Activated T-helper 2 cell treated with anti-CD3 and anti-CD28 coated beads, Interferon-gamma antibody, Interleukin-2, Interleukin-4, amounts not matched to agents 10 μg/mL and 5 μg/mL and 100 μg/mL, durations not matched to agents 14 hours and 24 hours and 36 hours (primary cell): ENCODE data around the gene CCDC47. TPM values are rescaled to one million over a fixed set of nuclear protein-coding genes. Genes with fewer than 3 reads are reported as not detected.
"Not testable (repeated sequence)": the region's sequence is repeated elsewhere in the genome, so short reads cannot be mapped to it uniquely, and the experiment has no call there.

Source experiments
- DNase-seq: peaks from one replicate; pipeline ENCODE4 v3.0.0; 2021; ENCODE audit warnings: low spot score
- H3K27ac Mint-ChIP-seq: one replicate; pipeline ENCODE4 v1.8.0; 2021; ENCODE audit warnings: mixed read lengths
- H3K27me3 Mint-ChIP-seq: one replicate; pipeline ENCODE4 v1.8.0; 2021; ENCODE audit warnings: low read depth, mixed read lengths
- H3K36me3 Mint-ChIP-seq: one replicate; pipeline ENCODE4 v1.8.0; 2021; ENCODE audit warnings: low read depth, mixed read lengths
- H3K4me1 Mint-ChIP-seq: one replicate; pipeline ENCODE4 v1.8.0; 2021; ENCODE audit warnings: low read depth, mixed read lengths
- H3K4me3 Mint-ChIP-seq: one replicate; pipeline ENCODE4 v1.8.0; 2021; ENCODE audit warnings: low read depth, mild to moderate bottlenecking, moderate library complexity, mixed read lengths
- H3K9me3 Mint-ChIP-seq: one replicate; pipeline ENCODE4 v1.8.0; 2021; ENCODE audit warnings: mixed read lengths
- intact Hi-C: fragments of 100-400 bp; cut with micrococcal nuclease; formaldehyde crosslinking; loops from one replicate; pipeline ENCODE4 v1.15.1; 2023
- total RNA-seq: library from RNA; stranded (reverse); gene quantifications from 2 replicates; pipeline ENCODE4 v1.2.3, GENCODE V29; 2022

CCDC47 gene
- total RNA-seq, 1 donor from 2014 or later = 73.7 TPM

DNA sequence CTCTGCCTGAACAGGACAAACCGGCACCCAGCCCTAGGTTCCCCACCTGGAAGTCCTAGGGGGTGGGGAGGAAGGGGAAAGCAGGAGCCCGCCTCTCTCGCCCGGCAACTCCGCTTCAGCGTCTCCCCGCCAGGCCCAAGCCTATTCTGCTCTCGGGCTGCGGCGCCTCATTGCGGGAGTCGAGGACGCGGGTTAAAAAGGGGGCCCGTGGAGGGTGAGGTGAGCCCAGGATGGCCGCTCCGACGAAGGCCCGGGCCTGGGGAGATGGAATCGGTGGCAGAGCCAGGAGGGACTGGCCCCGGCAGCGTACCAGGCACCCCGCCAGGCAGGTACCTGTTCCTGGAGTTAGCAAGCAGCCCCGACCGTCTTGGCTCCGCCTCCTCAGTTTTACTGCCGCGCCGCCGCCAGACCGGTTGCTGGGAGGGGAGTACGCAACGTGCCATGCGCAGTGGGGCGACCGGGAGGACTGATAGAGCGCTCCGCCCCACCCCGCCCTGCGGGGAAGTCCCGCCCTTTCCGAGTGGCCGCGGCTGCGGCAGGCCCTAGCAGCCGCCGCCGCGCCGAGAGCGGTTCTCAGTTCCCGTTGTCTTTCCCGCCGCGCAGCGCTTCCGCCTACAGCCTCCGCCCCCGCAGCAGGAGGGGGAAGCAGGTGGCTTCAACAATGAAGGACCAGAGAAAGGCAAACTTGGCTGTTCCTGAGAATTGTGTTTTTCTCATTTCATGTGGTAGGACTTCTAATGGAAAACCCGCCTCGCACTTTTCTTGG is 31.8 kb downstream of the CCDC47 start, which contains the start of gene STRADA:
Gene STRADA, minus strand, starts transcription at position 392 of the 766 bp plus-strand sequence. CDS start 13,430 bp downstream, outside the sequence.
- Mint-ChIP-seq H3K27me3 (no peaks in the 10 kb centered on the region), H3K9me3 (no peaks in the 10 kb centered on the region), H3K4me3 (peak within 1 kb of the TSS; percentile 98), H3K27ac (peak within 1 kb of the TSS; percentile 96), H3K36me3 (peaks cover 26% of the 10 kb centered on the region), H3K4me1 (peaks cover 20% of the 10 kb centered on the region)
- peak; percentile 99 for DNase-seq
- intact Hi-C loops = loop anchor here (1.0 to 5.0 kb wide), 4 partner anchors 32 to 191 kb away; partner anchors contain the start of genes CCDC47, DCAF7 and SMARCD2

DNA sequence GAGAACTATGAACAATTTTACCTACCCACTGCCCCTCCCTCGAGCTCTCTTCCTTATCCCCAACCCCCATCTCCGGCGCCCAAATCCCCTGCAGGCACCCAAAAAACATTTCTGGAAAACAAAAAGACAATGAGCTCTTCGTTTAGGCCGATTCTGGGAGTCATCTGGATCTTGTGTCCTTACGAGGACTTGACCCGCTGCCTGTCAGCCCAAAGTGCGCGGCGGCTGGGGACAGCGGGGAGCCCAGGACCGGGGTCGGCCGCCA is 32.3 kb downstream of the CCDC47 start:
- H3K9me3 Mint-ChIP-seq = no peaks in the 10 kb centered on the region
- H3K4me3 Mint-ChIP-seq = peak overlapping the region; percentile 98
- no peaks in the 10 kb centered on the region for H3K27me3 Mint-ChIP-seq
- peaks cover 20% of the 10 kb centered on the region for H3K4me1 Mint-ChIP-seq
- intact Hi-C loops = loop anchor here (1.0 to 5.0 kb wide), 3 partner anchors 42 to 191 kb away; partner anchors contain the start of genes DCAF7 and SMARCD2
- H3K27ac Mint-ChIP-seq = peak overlapping the region; percentile 96
- peaks cover 24% of the 10 kb centered on the region for H3K36me3 Mint-ChIP-seq
- no peak for DNase-seq

- H3K4me3 Mint-ChIP-seq = peak overlapping the region; percentile 98
- peak overlapping the region; percentile 96 for H3K27ac Mint-ChIP-seq
- no peak for DNase-seq
- peaks cover 20% of the 10 kb centered on the region for H3K4me1 Mint-ChIP-seq
- H3K36me3 Mint-ChIP-seq = peaks cover 20% of the 10 kb centered on the region
- H3K27me3 Mint-ChIP-seq = no peaks in the 10 kb centered on the region
- H3K9me3 Mint-ChIP-seq = no peaks in the 10 kb centered on the region
- intact Hi-C loops = loop anchor here (1.0 to 5.0 kb wide), 3 partner anchors 41 to 190 kb away; partner anchors contain the start of genes DCAF7 and SMARCD2
These were observed 32.8 kb downstream of the CCDC47 start for GRCh38 chr17:63740464-63741142.

GRCh38 chr17:63735691-63736090 is 37.7 kb downstream of the CCDC47 start:
- intact Hi-C loops = no loop called here
- Mint-ChIP-seq H3K4me3 (no peak overlapping the region), H3K4me1 (peaks cover 12% of the 10 kb centered on the region), H3K36me3 (peaks cover 19% of the 10 kb centered on the region), H3K9me3 (no peaks in the 10 kb centered on the region), H3K27ac (no peak overlapping the region), H3K27me3 (no peaks in the 10 kb centered on the region)
- no peak for DNase-seq

GRCh38 chr17:63722403-63722802 is 51.0 kb downstream of the CCDC47 start:
- Mint-ChIP-seq H3K9me3 (no peaks in the 10 kb centered on the region), H3K4me1 (peaks cover 2% of the 10 kb centered on the region), H3K36me3 (peaks cover 26% of the 10 kb centered on the region), H3K27me3 (no peaks in the 10 kb centered on the region), H3K27ac (no peak overlapping the region), H3K4me3 (no peak overlapping the region)
- intact Hi-C loops = no loop called here
- DNase-seq = no peak

GRCh38 chr17:63720194-63720593 is 53.2 kb downstream of the CCDC47 start:
- peaks cover 27% of the 10 kb centered on the region for H3K36me3 Mint-ChIP-seq
- H3K27ac Mint-ChIP-seq, intact Hi-C loops, H3K4me1 Mint-ChIP-seq, DNase-seq, H3K4me3 Mint-ChIP-seq, H3K27me3 Mint-ChIP-seq, H3K9me3 Mint-ChIP-seq: not testable (repeated sequence)

- Mint-ChIP-seq H3K27ac (no peak overlapping the region), H3K36me3 (peaks cover 24% of the 10 kb centered on the region), H3K4me3 (no peak overlapping the region), H3K4me1 (peaks cover 4% of the 10 kb centered on the region), H3K27me3 (no peaks in the 10 kb centered on the region), H3K9me3 (no peaks in the 10 kb centered on the region)
- DNase-seq = no peak
- intact Hi-C loops = no loop called here
These were observed 54.4 kb downstream of the CCDC47 start for GRCh38 chr17:63718988-63719387.

GRCh38 chr17:63716426-63716825 is 57.0 kb downstream of the CCDC47 start:
- Mint-ChIP-seq H3K4me3 (no peak overlapping the region), H3K27ac (no peak overlapping the region), H3K36me3 (peaks cover 40% of the 10 kb centered on the region), H3K9me3 (no peaks in the 10 kb centered on the region), H3K4me1 (peaks cover 1% of the 10 kb centered on the region), H3K27me3 (no peaks in the 10 kb centered on the region)
- intact Hi-C loops = no loop called here
- DNase-seq = no peak

GRCh38 chr17:63714550-63715277 is 58.7 kb downstream of the CCDC47 start:
- H3K9me3 Mint-ChIP-seq = no peaks in the 10 kb centered on the region
- H3K4me1 Mint-ChIP-seq = peaks cover 4% of the 10 kb centered on the region
- intact Hi-C loops = no loop called here
- no peak for DNase-seq
- peaks cover 48% of the 10 kb centered on the region for H3K36me3 Mint-ChIP-seq
- H3K27me3 Mint-ChIP-seq = no peaks in the 10 kb centered on the region
- H3K4me3 Mint-ChIP-seq = no peak overlapping the region
- no peak overlapping the region for H3K27ac Mint-ChIP-seq

GRCh38 chr17:63709110-63709509 is 64.3 kb downstream of the CCDC47 start:
- peak overlapping the region; percentile 1 for H3K27ac Mint-ChIP-seq
- H3K4me3 Mint-ChIP-seq = no peak overlapping the region
- no peak for DNase-seq
- no peaks in the 10 kb centered on the region for H3K27me3 Mint-ChIP-seq
- peaks cover 53% of the 10 kb centered on the region for H3K36me3 Mint-ChIP-seq
- intact Hi-C loops = no loop called here
- peaks cover 32% of the 10 kb centered on the region for H3K4me1 Mint-ChIP-seq
- H3K9me3 Mint-ChIP-seq = no peaks in the 10 kb centered on the region

DNA sequence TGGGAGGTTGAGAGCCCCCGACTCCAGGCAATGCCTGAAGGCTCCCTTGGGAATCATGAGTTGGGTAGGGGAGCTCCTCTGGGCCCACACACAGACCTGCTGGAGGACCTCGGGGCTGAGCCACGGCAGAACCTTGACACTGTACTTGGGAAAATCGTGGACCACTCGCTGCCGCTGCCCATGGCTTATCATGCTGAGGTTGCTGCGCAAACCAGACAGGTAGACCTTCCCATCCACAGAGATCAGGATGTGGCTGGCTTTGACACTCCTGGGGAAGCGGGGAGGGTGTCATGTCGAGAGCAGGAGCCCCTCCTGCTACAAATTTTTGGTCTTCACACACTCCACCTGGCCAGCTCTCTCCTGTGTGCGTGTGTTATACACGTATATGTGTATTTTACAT is 66.2 kb downstream of the CCDC47 start:
- H3K36me3 Mint-ChIP-seq = peaks cover 61% of the 10 kb centered on the region

GRCh38 chr17:63706336-63707082 is 66.9 kb downstream of the CCDC47 start:
- Mint-ChIP-seq H3K36me3 (peaks cover 57% of the 10 kb centered on the region), H3K4me3 (no peak overlapping the region)
- intact Hi-C loops = no loop called here

More for the DNA sequence above, 66.2 kb downstream of the CCDC47 start:
- Mint-ChIP-seq H3K4me3 (no peak overlapping the region), H3K9me3 (no peaks in the 10 kb centered on the region), H3K27ac (no peak overlapping the region), H3K4me1 (peaks cover 49% of the 10 kb centered on the region), H3K27me3 (no peaks in the 10 kb centered on the region)
- intact Hi-C loops = no loop called here
- DNase-seq = no peak

More at GRCh38 chr17:63706336-63707082, 66.9 kb downstream of the CCDC47 start:
- peaks cover 55% of the 10 kb centered on the region for H3K4me1 Mint-ChIP-seq
- H3K27me3 Mint-ChIP-seq = no peaks in the 10 kb centered on the region
- no peak overlapping the region for H3K27ac Mint-ChIP-seq
- DNase-seq = no peak
- no peaks in the 10 kb centered on the region for H3K9me3 Mint-ChIP-seq
